ENCODE results near the gene PLD2.
"Not testable (repeated sequence)": the region's sequence is repeated elsewhere in the genome, so short reads cannot be mapped to it uniquely, and the experiment has no call there.

PLD2 gene

GRCh38 chr17:4795168-4795567 lies 11.8 kb upstream of the PLD2 start:
- no peak for FAIRE-seq

GRCh38 chr17:4796552-4796920 lies 10.4 kb upstream of the PLD2 start:
- no peak for FAIRE-seq

- FAIRE-seq, result no peak
Measured at GRCh38 chr17:4800462-4801196, 6.3 kb upstream of the PLD2 start.

- FAIRE-seq, result no peak
Measured at GRCh38 chr17:4802228-4802627, 4.7 kb upstream of the PLD2 start, which contains the start of gene C17orf114. C17orf114 (minus strand) TSS chr17:4802328.

DNA sequence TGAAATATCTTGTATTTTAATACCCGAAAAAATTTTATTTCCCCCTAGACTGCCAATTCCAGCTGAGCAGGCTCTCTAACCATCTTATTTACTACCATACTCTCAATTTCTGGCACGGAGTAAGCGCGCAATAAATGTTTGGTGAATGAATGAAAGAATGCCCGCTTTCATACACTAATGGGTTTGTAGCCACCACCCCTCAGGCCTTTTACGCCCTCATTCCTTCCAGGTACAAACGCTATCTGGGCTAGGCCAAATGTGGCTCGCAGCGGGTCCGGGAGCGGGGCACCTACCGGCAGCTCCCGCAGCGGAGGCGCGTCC lies 536 bp upstream of the PLD2 start:
- FAIRE-seq, result no peak

DNA sequence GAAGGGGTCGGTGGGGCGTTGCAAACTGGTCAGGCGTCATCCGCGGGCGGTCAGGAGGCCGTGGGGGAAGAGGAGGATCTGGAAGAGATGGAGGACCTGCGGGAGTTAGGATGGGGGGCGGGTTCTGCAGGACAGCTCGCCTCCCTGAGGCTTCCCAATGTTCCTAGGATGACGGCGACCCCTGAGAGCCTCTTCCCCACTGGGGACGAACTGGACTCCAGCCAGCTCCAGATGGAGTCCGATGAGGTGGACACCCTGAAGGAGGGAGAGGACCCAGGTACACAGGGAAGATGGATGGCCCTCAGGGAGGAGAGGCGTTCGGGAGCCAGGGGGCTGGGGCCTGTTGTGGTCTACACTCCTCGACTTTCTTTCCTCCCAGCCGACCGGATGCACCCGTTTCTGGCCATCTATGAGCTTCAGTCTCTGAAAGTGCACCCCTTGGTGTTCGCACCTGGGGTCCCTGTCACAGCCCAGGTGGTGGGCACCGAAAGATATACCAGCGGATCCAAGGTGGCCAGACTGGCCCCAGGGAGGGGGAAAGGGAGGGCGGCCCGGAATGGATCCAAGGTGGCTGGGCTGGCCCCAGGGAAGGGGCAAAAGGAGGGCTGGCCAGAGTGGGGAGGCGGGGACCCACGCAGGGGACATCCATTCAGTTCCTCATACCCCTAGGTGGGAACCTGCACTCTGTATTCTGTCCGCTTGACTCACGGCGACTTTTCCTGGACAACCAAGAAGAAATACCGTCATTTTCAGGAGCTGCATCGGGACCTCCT lies 839 bp downstream of the PLD2 start:
- no peak for FAIRE-seq

GRCh38 chr17:4808378-4808767 lies 1.4 kb downstream of the PLD2 start:
- FAIRE-seq, result no peak

GRCh38 chr17:4810696-4811290 lies 3.8 kb downstream of the PLD2 start:
- FAIRE-seq, result no peak

DNA sequence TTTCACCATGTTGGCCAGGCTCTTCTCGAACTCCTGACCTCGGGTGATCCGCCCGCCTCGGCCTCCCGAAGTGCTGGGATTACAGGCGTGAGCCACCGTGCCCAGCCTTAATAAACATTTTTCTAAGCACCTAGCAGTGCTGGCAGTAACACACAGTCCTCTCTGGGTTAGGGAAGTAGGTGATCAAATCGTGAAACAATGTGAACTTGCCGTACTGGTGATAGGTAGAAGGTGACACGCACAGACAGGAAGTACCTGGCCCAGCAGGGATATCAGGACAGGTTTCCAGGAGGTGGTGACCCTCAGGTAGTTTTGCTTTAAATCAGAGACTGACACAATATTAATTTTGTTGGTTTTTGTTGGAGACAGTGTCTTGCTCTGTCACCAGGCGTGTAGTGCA lies 4.5 kb downstream of the PLD2 start:
- no peak for FAIRE-seq

GRCh38 chr17:4812690-4813089 lies 5.7 kb downstream of the PLD2 start:
- FAIRE-seq, result no peak

GRCh38 chr17:4815043-4815675 lies 8.2 kb downstream of the PLD2 start:
- FAIRE-seq, result no peak

- no peak for FAIRE-seq
Measured at GRCh38 chr17:4816826-4817225, 9.9 kb downstream of the PLD2 start.

DNA sequence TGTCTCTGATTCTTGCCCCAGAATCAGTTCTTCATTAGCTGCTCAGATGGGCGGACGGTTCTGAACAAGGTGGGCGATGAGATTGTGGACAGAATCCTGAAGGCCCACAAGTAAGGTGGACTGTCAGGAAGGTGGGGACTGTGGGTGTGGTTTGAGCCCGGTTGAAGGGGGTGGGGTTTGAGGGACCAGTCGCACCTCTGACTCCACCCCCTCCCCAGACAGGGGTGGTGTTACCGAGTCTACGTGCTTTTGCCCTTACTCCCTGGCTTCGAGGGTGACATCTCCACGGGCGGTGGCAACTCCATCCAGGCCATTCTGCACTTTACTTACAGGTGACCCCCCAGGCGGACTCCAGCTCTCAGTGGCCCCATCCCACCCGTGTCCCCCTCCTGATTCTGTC lies 11.3 kb downstream of the PLD2 start:
- FAIRE-seq, result no peak

GRCh38 chr17:4822835-4823234 lies 15.9 kb downstream of the PLD2 start:
- no peak for FAIRE-seq

GRCh38 chr17:4823373-4824089 lies 16.6 kb downstream of the PLD2 start:
- no peak for FAIRE-seq

DNA sequence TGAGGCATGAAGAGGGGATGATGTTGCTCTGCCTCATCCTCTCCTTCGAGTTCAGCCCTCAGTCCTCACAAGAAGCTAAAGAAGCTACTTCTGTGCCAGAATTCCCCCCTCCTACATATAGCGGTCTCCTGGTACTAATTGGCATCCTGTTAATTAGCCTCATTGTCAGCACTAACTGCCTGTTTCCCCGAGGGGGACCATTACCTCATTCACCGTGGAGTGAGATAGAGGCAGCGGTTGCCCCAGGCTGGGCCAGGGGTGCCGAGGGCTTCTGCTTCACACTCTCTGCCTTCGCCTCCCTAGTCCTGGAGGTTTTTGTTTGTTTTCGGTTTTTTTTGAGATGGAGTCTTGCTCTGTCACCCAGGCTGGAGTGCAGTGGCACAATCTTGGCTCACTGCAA lies 20.4 kb downstream of the PLD2 start:
- no peak for FAIRE-seq

- not testable (repeated sequence) for FAIRE-seq
Measured at GRCh38 chr17:4832829-4833177, 25.9 kb downstream of the PLD2 start.

DNA sequence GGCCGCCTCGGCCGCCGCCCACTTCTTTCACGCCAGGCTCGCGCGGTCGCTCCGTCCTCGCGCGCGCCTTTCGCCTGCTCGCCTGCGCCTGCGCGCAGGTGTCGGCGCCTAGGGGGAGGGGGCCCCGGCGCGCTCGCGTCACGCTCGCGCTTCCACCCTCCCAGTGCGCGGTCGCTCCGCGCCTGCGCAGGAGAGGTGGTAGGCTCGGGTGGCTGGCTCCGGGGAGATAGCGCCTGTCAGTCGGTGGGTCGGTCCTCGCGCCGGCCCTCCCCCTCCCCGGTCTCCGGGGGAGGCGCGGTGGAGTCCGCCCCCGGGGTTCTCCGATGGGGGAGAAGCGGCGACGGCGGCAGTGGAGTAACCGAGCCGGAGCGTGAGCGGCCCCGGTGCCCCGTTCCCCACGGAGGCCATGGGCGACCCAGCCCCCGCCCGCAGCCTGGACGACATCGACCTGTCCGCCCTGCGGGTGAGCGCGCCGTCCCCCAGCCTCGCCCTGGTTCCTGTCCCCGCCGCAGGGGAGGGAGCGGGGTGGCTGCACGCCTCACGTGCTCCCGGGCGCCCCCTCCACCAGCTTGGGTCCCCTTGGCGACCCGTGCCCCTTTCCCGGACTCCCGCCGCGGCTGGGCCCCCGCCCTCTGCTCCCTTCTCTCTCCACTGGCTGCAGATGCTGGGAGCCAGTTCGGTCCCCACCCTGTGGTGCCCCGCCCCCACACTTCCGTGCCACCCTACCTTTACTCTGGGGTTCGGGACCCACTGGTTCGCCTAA lies 26.4 kb downstream of the PLD2 start, which contains the start of gene MINK1:
TSS of gene MINK1 (plus strand) at position 163 of the 763 bp plus-strand sequence. CDS start at position 407, 244 bp downstream.
- no peak for FAIRE-seq

- no peak for FAIRE-seq
Measured at GRCh38 chr17:4833941-4834680, 27.2 kb downstream of the PLD2 start.

GRCh38 chr17:4834681-4835020 lies 27.7 kb downstream of the PLD2 start:
- FAIRE-seq, result no peak

GRCh38 chr17:4836221-4836620 lies 29.3 kb downstream of the PLD2 start:
- no peak for FAIRE-seq

Data from islet of Langerhans (tissue), 1 donor.